CD4-positive, alpha-beta memory T cell (primary cell): Measurements from ENCODE around the gene CLEC10A. TPM values are rescaled to one million over a fixed set of nuclear protein-coding genes. Genes with fewer than 3 reads are reported as not detected.

Experiments used
- CTCF ChIA-PET: fragments of 350-600 bp; sonication (Branson Sonifier 250); formaldehyde crosslinking; loops from one replicate; lab custom pipeline; 2021; ENCODE audit warnings: inconsistent platforms; ENCODE audit not compliant: partially characterized antibody; lab: Charles Lee
- POLR2A ChIA-PET: fragments of 350-600 bp; sonication (Branson Sonifier 250); formaldehyde crosslinking; loops from one replicate; lab custom pipeline; 2021; ENCODE audit not compliant: partially characterized antibody; lab: Charles Lee
- DNase-seq, 5 donors: peaks; one replicate each; pipeline versions ENCODE4 v3.0.0 to v3.0.0-alpha.2; 2020 to 2022; ENCODE audit warnings: mixed read lengths in 1 of 5
- H3K27ac ChIP-seq: one replicate; pipeline ENCODE4 v1.7.0; 2013; ENCODE audit warnings: low read depth, low read length
- H3K27me3 ChIP-seq: 2 replicates; pipeline ENCODE4 v1.7.0; 2013; ENCODE audit warnings: mild to moderate bottlenecking, low read length, moderate library complexity; ENCODE audit not compliant: insufficient read depth
- H3K36me3 ChIP-seq: 2 replicates; pipeline ENCODE4 v1.7.0; 2013; ENCODE audit warnings: mild to moderate bottlenecking, low read length, moderate library complexity; ENCODE audit not compliant: insufficient read depth
- H3K4me1 ChIP-seq: 2 replicates; pipeline ENCODE4 v1.7.0; 2013; ENCODE audit warnings: mild to moderate bottlenecking, low read length, moderate library complexity; ENCODE audit not compliant: insufficient read depth
- H3K4me3 ChIP-seq, 2 donors: one replicate each; pipeline ENCODE4 v1.7.0; 2013; ENCODE audit warnings: low read length in 2 of 2, mild to moderate bottlenecking in 1 of 2
- H3K9me3 ChIP-seq, 2 donors: one replicate each; pipeline ENCODE4 v1.7.0; 2013; ENCODE audit warnings: low read length in 2 of 2, control low read depth in 1 of 2; ENCODE audit not compliant: control insufficient read depth in 1 of 2
- H3K27ac Mint-ChIP-seq, 7 donors: one replicate each; pipeline ENCODE4 v1.8.0; 2020 to 2021; ENCODE audit warnings: mixed read lengths in 7 of 7, mild to moderate bottlenecking in 6 of 7, inconsistent platforms in 3 of 7, moderate library complexity in 3 of 7
- H3K27me3 Mint-ChIP-seq, 2 donors: one replicate each; pipeline ENCODE4 v1.8.0; 2020 to 2021; ENCODE audit warnings: mixed read lengths in 2 of 2
- H3K36me3 Mint-ChIP-seq, 2 donors: one replicate each; pipeline ENCODE4 v1.8.0; 2020 to 2021; ENCODE audit warnings: mixed read lengths in 2 of 2, inconsistent platforms in 1 of 2, mild to moderate bottlenecking in 1 of 2
- H3K4me1 Mint-ChIP-seq, 4 donors: one replicate each; pipeline ENCODE4 v1.8.0; 2020 to 2021; ENCODE audit warnings: mixed read lengths in 4 of 4, mild to moderate bottlenecking in 1 of 4
- H3K4me3 Mint-ChIP-seq, 8 donors: one replicate each; pipeline ENCODE4 v1.8.0; 2020 to 2021; ENCODE audit warnings: mixed read lengths in 8 of 8, mild to moderate bottlenecking in 7 of 8, moderate library complexity in 6 of 8, inconsistent platforms in 3 of 8
- H3K9me3 Mint-ChIP-seq, 8 donors: one replicate each; pipeline ENCODE4 v1.8.0; 2020 to 2021; ENCODE audit warnings: mixed read lengths in 8 of 8, mild to moderate bottlenecking in 5 of 8, inconsistent platforms in 3 of 8, moderate library complexity in 1 of 8
- intact Hi-C: fragments of 100-400 bp; cut with micrococcal nuclease; formaldehyde crosslinking; loops from one replicate; pipeline ENCODE4 v1.15.1; 2023
- polyA plus RNA-seq, 2 donors: library from polyadenylated mRNA; unstranded; fragments of 300-500 nt; fragmentation: Illumina TruSeq; gene quantifications; one replicate each; pipeline ENCODE4 v1.2.3, GENCODE V29; 2021
- total RNA-seq, 2 experiments: library from RNA; stranded (reverse); gene quantifications; one replicate each; pipeline ENCODE4 v1.2.3, GENCODE V29; 2021

Gene CLEC10A
- total and polyA plus RNA-seq, 4 experiments from 2014 or later, result 1.4 TPM; not detected in 2

- peak overlapping the region; percentile 67 to 84 for H3K4me3 ChIP-seq
- peaks cover 2% of the 10 kb centered on the region in 2 donors for H3K27me3 Mint-ChIP-seq
- H3K4me3 Mint-ChIP-seq, result peak overlapping the region; percentile 83 to 94 (median 90)
- H3K36me3 ChIP-seq, result no peaks in the 10 kb centered on the region
- CTCF ChIA-PET, result interaction anchor here (0.7 to 15.5 kb wide), 39 partner anchors 8 to 641 kb away, joined by 3 to 430 read pairs (median 5); partner anchors contain the start of genes ACADVL, ACAP1, ASGR1 and CTDNEP1
- no peaks in the 10 kb centered on the region for H3K9me3 ChIP-seq
- DNase-seq, result peak; percentile 60 to 79 (median 74)
- no peaks in the 10 kb centered on the region for H3K9me3 Mint-ChIP-seq
- no peaks in the 10 kb centered on the region for H3K36me3 Mint-ChIP-seq
- H3K4me1 ChIP-seq, result peaks cover 47% of the 10 kb centered on the region
- POLR2A ChIA-PET, result interaction anchor here (0.8 to 5.1 kb wide), 36 partner anchors 9 to 642 kb away, joined by 3 to 95 read pairs (median 5); partner anchors contain the start of genes ACADVL, ACAP1, CTDNEP1 and DLG4
- H3K27ac ChIP-seq, result peak overlapping the region; percentile 76
- H3K27ac Mint-ChIP-seq, result peak overlapping the region; percentile 88 to 98 (median 95)
- no peaks in the 10 kb centered on the region for H3K27me3 ChIP-seq
- H3K4me1 Mint-ChIP-seq, result peaks cover 15 to 55% (median 27%) of the 10 kb centered on the region in 4 donors
- intact Hi-C loops, result loop anchor here (1.0 to 5.0 kb wide), 10 partner anchors 91 to 642 kb away; partner anchors contain the start of genes CTDNEP1, ELP5, KCTD11 and SLC2A4
Measured at GRCh38 chr17:7045492-7046126, 34.4 kb downstream of the CLEC10A start.

GRCh38 chr17:7043497-7044198 is 36.4 kb downstream of the CLEC10A start, which contains the start of gene SLC16A11:
SLC16A11 (minus strand) TSS chr17:7044092; CDS start chr17:7043513, 579 bp downstream.
- H3K9me3 ChIP-seq, result no peaks in the 10 kb centered on the region
- Mint-ChIP-seq H3K27ac (peak within 1 kb of the TSS in 4 of 7 donors; percentile 42 to 90 (median 87)), H3K36me3 (no peaks in the 10 kb centered on the region), H3K27me3 (peaks cover 2% of the 10 kb centered on the region in 2 donors), H3K4me3 (peak within 1 kb of the TSS; percentile 48 to 94 (median 80)), H3K9me3 (no peaks in the 10 kb centered on the region), H3K4me1 (peaks cover 13 to 62% (median 33%) of the 10 kb centered on the region in 4 donors)
- H3K27me3 ChIP-seq, result no peaks in the 10 kb centered on the region
- intact Hi-C loops, result no loop called here
- DNase-seq, result peak in 2 of 5 donors; percentile 26 to 37
- POLR2A ChIA-PET, result interaction anchor here (1.0 to 5.1 kb wide), 4 partner anchors 7 to 93 kb away, joined by 3 to 95 read pairs (median 8); partner anchors contain the start of gene SLC16A13
- no peaks in the 10 kb centered on the region for H3K36me3 ChIP-seq
- peak within 1 kb of the TSS; percentile 35 for H3K27ac ChIP-seq
- peaks cover 50% of the 10 kb centered on the region for H3K4me1 ChIP-seq
- peak within 1 kb of the TSS; percentile 36 to 59 for H3K4me3 ChIP-seq
- CTCF ChIA-PET, result interaction anchor here (1.3 to 15.5 kb wide), 4 partner anchors 22 to 546 kb away, joined by 4 to 430 read pairs (median 12); partner anchors contain the start of gene SOX15

- H3K4me3 ChIP-seq, result peak overlapping the region; percentile 36 to 59
- Mint-ChIP-seq H3K27me3 (peaks cover 2% of the 10 kb centered on the region in 2 donors), H3K9me3 (no peaks in the 10 kb centered on the region), H3K27ac (peak overlapping the region in 3 of 7 donors; percentile 86 to 90 (median 87)), H3K4me3 (peak overlapping the region; percentile 41 to 94 (median 80)), H3K36me3 (no peaks in the 10 kb centered on the region), H3K4me1 (peaks cover 16 to 68% (median 38%) of the 10 kb centered on the region in 4 donors)
- ChIA-PET POLR2A (interaction anchor here (1.0 to 5.1 kb wide), 6 partner anchors 7 to 94 kb away, joined by 3 to 95 read pairs (median 6); partner anchors contain the start of genes RNASEK and SLC16A13), CTCF (interaction anchor here (15.5 kb wide), 1 partner anchor 95 kb away, joined by 430 read pairs; no protein-coding TSS in a partner anchor)
- H3K27ac ChIP-seq, result peak overlapping the region; percentile 35
- DNase-seq, result peak in 1 of 5 donors; percentile 11
- peaks cover 56% of the 10 kb centered on the region for H3K4me1 ChIP-seq
- no peaks in the 10 kb centered on the region for H3K36me3 ChIP-seq
- H3K9me3 ChIP-seq, result no peaks in the 10 kb centered on the region
- no peaks in the 10 kb centered on the region for H3K27me3 ChIP-seq
- intact Hi-C loops, result no loop called here
Measured at GRCh38 chr17:7043182-7043496, 36.9 kb downstream of the CLEC10A start.

- peaks cover 16 to 71% (median 39%) of the 10 kb centered on the region in 4 donors for H3K4me1 Mint-ChIP-seq
- H3K36me3 Mint-ChIP-seq, result no peaks in the 10 kb centered on the region
- Histone ChIP-seq H3K9me3 (no peaks in the 10 kb centered on the region), H3K27me3 (no peaks in the 10 kb centered on the region), H3K4me3 (peak overlapping the region; percentile 36 to 59), H3K4me1 (peaks cover 58% of the 10 kb centered on the region), H3K36me3 (no peaks in the 10 kb centered on the region), H3K27ac (peak overlapping the region; percentile 35)
- peak in 4 of 5 donors; percentile 36 to 60 (median 50) for DNase-seq
- intact Hi-C loops, result no loop called here
- H3K27ac Mint-ChIP-seq, result peak overlapping the region; percentile 5 to 96 (median 87)
- CTCF ChIA-PET, result interaction anchor here (1.6 to 15.5 kb wide), 2 partner anchors 95 to 128 kb away, joined by 3 to 430 read pairs; no protein-coding TSS in a partner anchor
- H3K9me3 Mint-ChIP-seq, result no peaks in the 10 kb centered on the region
- H3K4me3 Mint-ChIP-seq, result peak overlapping the region; percentile 74 to 94 (median 80)
- peaks cover 2% of the 10 kb centered on the region in 2 donors for H3K27me3 Mint-ChIP-seq
- POLR2A ChIA-PET, result interaction anchor here (0.6 to 2.7 kb wide), 9 partner anchors 10 to 648 kb away, joined by 3 to 11 read pairs (median 4); partner anchors contain the start of genes BCL6B and RNASEK
Measured at GRCh38 chr17:7042501-7043181, 37.4 kb downstream of the CLEC10A start.

- H3K4me1 ChIP-seq, result peaks cover 58% of the 10 kb centered on the region
- no peak for DNase-seq
- intact Hi-C loops, result no loop called here
- Mint-ChIP-seq H3K9me3 (no peaks in the 10 kb centered on the region), H3K4me3 (peak overlapping the region; percentile 74 to 94 (median 80)), H3K27me3 (peaks cover 2% of the 10 kb centered on the region in 2 donors), H3K36me3 (no peaks in the 10 kb centered on the region), H3K4me1 (peaks cover 12 to 66% (median 38%) of the 10 kb centered on the region in 4 donors), H3K27ac (peak overlapping the region; percentile 79 to 96 (median 87))
- POLR2A ChIA-PET, result interaction anchor here (0.6 to 2.7 kb wide), 10 partner anchors 10 to 649 kb away, joined by 3 to 11 read pairs (median 4); partner anchors contain the start of genes BCL6B and RNASEK
- no peaks in the 10 kb centered on the region for H3K27me3 ChIP-seq
- CTCF ChIA-PET, result interaction anchor here (1.1 to 15.5 kb wide), 4 partner anchors 10 to 135 kb away, joined by 3 to 430 read pairs (median 4); no protein-coding TSS in a partner anchor
- peak overlapping the region; percentile 35 for H3K27ac ChIP-seq
- no peaks in the 10 kb centered on the region for H3K36me3 ChIP-seq
- H3K9me3 ChIP-seq, result no peaks in the 10 kb centered on the region
- peak overlapping the region in 1 of 2 donors; percentile 59 for H3K4me3 ChIP-seq
Measured at GRCh38 chr17:7041607-7042500, 38.2 kb downstream of the CLEC10A start.
